NCI-H1092 treated with DMSO at 0.1 percent for 48 hours (cell line): ENCODE measurements around the gene HLA-DRB5.
"Not testable (repeated sequence)": the region's sequence is repeated elsewhere in the genome, so short reads cannot be mapped to it uniquely, and the experiment has no call there.

Source experiments
- DNase-seq: peaks from one replicate; lab custom pipeline; 2025; lab: John Stamatoyannopoulos, UW

HLA-DRB5 gene

DNA sequence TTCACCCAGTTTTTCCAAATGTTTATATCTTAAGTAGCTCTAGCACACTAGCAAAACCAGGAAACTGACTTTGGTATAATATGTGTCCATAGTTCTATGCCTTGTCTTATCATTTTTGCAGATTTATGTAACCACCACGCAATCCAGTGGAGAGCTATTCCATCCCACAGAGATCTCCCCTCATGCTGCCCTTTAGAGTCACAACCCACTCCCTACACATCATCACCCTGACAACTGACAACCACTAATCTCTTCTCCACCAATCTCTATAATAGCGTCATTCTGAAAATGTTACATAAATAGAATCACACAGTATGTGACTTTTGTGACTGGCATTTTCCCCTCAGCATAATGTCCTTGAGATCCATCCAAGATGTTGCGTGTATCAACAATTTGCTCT is 29.1 kb downstream of the HLA-DRB5 start:
- DNase-seq = no peak

- DNase-seq = no peak
Measured at GRCh38 chr6:32492351-32492750, 37.7 kb downstream of the HLA-DRB5 start.

DNA sequence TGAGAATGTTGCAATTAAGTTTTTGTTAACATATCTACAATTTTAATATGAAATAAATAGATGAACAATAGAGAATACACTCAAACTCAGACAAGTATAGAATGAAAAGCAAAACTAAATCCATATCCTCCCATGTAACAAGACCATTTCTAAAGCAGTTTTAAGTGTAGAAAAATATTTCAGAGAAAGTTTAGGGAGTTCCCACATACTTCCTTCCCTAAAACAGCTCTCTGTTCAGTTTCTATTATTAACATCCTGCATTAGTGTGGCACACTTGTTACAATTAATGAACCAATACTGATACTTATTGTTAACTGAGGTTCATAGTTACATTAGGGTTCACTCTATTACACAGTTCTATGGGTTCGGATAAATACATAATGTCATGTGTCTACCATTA is 38.4 kb downstream of the HLA-DRB5 start:
- DNase-seq = no peak

- no peak for DNase-seq
Measured at GRCh38 chr6:32488083-32488482, 42.0 kb downstream of the HLA-DRB5 start.

GRCh38 chr6:32484614-32484998 is 45.5 kb downstream of the HLA-DRB5 start:
- DNase-seq = no peak

DNA sequence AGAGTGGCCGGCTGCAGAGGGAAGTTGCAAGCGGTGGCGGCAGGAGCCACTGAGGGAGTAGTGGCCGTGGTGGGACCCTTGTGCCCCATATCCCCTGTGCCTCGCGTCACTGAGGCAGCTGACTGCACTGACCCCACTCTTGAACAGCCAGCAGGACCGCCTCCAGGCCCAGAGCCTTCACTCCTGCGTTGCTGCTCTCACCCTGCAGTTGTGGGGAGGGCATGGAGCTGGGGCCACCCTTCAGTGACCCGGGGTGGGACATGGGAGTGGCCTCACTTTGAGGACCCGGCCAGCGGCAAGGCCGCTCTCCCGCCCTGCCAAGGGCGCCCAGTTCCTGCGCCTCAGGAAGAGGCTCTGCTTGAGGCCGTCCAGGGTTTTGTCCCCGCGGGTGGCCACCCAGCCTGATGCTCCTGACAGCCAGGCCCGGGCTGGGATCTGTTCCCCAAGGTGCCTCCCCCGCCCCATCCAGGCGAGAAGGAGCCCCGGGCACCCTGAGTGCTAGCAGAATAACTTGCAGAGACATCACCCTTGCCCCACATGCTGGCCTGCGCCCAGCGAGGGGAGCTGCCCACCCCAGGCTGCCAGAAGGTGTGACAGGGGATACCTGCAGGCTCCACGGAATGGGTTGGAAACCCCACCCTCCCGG is 46.0 kb downstream of the HLA-DRB5 start:
- no peak for DNase-seq

DNA sequence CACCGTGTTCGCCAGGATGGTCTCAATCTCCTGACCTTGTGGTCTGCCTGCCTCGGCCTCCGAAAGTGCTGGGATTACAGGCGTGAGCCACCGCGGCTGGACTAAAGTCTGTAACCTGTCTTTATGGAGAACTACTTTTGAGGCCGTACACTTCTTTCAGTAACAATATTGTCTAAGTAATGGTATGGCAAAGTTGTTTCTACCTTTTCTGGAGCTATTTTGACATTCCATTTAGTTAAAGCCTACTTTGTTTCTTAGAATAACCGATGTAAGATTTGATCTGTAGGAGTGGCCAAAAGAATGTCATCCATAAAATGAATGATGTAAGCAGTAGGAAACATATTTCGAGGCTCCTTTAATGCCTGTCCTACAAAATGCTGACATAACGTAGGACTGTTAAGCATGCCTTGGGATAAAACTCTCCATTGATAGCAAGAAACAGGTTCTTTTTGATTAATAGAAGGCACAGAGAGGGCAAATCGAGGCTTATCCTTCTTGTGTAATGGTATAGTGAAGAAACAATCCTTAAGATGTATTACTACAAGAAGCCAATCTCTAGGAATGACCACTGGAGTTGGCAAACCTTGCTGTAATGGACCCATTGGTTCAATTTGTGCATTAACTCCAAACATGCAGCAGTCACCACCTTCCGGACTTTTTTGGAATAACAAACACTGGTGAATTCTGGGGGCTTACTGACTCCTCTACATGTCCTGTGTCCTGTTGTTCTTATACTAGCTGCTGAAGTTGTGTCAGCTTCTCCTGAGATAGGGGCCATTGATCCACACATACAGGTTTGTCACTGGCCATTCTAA is 54.5 kb downstream of the HLA-DRB5 start:
- DNase-seq = no peak

GRCh38 chr6:32473376-32474348 is 56.4 kb downstream of the HLA-DRB5 start:
- DNase-seq = not testable (repeated sequence)

- DNase-seq = no peak
Measured at GRCh38 chr6:32472781-32473375, 57.2 kb downstream of the HLA-DRB5 start.

DNA sequence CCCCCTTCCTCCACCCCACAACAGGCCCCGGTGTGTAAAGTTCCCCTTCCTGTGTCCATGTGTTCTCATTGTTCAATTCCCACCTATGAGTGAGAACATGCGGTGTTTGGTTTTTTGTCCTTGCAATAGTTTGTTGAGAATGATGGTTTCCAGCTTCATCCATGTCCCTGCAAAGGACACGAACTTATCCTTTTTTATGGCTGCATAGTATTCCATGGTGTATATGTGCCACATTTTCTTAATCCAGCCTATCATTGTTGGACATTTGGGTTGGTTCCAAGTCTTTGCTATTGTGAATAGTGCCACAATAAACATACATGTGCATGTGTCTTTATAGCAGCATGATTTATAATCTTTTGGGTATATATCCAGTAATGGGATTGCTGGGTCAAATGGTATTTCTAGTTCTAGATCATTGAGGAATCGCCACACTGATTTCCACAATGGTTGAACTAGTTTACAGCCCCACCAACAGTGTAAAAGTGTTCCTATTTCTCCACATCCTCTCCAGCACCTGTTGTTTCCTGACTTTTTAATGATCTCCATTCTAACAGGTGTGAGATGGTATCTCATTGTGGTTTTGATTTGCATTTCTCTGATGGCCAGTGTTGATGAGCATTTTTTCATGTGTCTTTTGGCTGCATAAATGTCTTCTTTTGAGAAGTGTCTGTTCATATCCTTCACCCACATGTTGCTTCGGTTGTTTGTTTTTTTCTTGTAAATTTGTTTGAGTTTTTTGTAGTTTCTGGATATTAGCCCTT is 62.2 kb downstream of the HLA-DRB5 start:
- not testable (repeated sequence) for DNase-seq
